Measurements from ENCODE around the gene XPR1. TPM values are rescaled to one million over a fixed set of nuclear protein-coding genes. Genes with fewer than 3 reads are reported as not detected.

XPR1 gene
- total RNA-seq, 1 experiment from 2014 or later: 19.9 TPM

DNA sequence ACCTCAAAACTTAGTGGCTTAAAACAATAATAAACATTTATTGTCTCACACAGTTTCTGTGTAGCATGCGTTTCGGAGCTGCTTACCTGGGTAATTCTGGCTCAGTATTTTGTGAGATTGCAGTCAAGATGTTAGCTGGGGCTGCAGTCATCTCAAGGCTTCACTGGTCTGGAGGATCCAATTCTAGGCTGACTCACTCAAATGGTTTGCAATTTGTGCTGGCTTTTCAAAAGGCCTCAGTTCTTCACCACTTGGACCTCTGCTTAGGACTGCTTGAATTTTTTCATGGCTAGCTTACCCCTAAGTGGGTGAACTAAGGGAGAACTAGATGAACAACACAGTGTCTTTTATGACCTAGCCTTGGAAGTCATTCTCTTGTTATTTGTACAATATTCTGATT lies 21.0 kb downstream of the XPR1 start:
- H3K4me3 ChIP-seq (replicated peaks in 1 of 2; ENCODE audit: low read depth in 1 of 2, low read length in 2 of 2): no peak overlapping the region
- BruUV-seq (replicated peaks): no TSS peak
- no peaks in the 10 kb centered on the region for H3K36me3 ChIP-seq (ENCODE audit: control insufficient read depth in 1 of 2, insufficient read depth in 2 of 2, low read length in 2 of 2)
- DNase-seq (ENCODE audit: low read depth, low spot score) (no peak), ATAC-seq (no peak)
- intact Hi-C loops (cut with micrococcal nuclease): no loop called here
- CTCF ChIA-PET: no interaction called here
- no peak overlapping the region for H3K9ac ChIP-seq (ENCODE audit: low read length)
- RAD21 ChIA-PET (ENCODE audit: low non-redundant PET in 1 of 2, low total read pairs in 2 of 2, uncharacterized antibody in 2 of 2, unreplicated experiment in 2 of 2): no interaction called here
- H3K79me2 ChIP-seq (ENCODE audit: insufficient read depth, low read length): peaks cover 4% of the 10 kb centered on the region; the same call in 1 of the 2 replicates
- H3K4me1 ChIP-seq (ENCODE audit: control insufficient read depth in 1 of 2, insufficient read depth in 2 of 2, low read length in 2 of 2): no peaks in the 10 kb centered on the region
- H3K27me3 ChIP-seq (ENCODE audit: insufficient read depth, low read length): no peaks in the 10 kb centered on the region
- H3K9me2 ChIP-seq (ENCODE audit: insufficient read depth): no peaks in the 10 kb centered on the region
- POLR2A ChIA-PET: no interaction called here
- no peaks in the 10 kb centered on the region for H4K20me1 ChIP-seq (ENCODE audit: insufficient read depth)
- H3K4me2 ChIP-seq (ENCODE audit: low read length): no peak overlapping the region
- H3K9me3 ChIP-seq (ENCODE audit: control insufficient read depth in 1 of 2, insufficient read depth in 1 of 2, low read depth in 1 of 2, low read length in 2 of 2): no peaks in the 10 kb centered on the region; a peak in 1 of 4 replicates
- no peak overlapping the region for H3K27ac ChIP-seq (ENCODE audit: low read depth, low read length)
- TF ChIP-seq POLR2AphosphoS5 (IDR thresholded peaks at IDR 0.05; ENCODE audit: low read depth, low read length) (no peak), RAD21 (IDR thresholded peaks at IDR 0.05; ENCODE audit: low read depth) (no peak), EZH2phosphoT487 (IDR thresholded peaks at IDR 0.05; ENCODE audit: borderline replicate concordance) (no peak), CBX3 (IDR thresholded peaks at IDR 0.05; ENCODE audit: low read depth) (no peak), YY1 (IDR thresholded peaks at IDR 0.05; ENCODE audit: extremely low read depth, insufficient replicate concordance, low read depth, low read length) (no peak), FOSL1 (IDR thresholded peaks at IDR 0.05; ENCODE audit: low read depth) (no peak), SIN3A (IDR thresholded peaks at IDR 0.05; ENCODE audit: low read depth) (no peak), CEBPB (IDR thresholded peaks at IDR 0.05; ENCODE audit: low read depth) (no peak), ZNF274 (IDR thresholded peaks at IDR 0.05; ENCODE audit: low read depth, low read length) (no peak), ZFX (IDR thresholded peaks at IDR 0.05) (no peak), JUND (IDR thresholded peaks at IDR 0.05) (no peak), TCF7L2 (IDR thresholded peaks at IDR 0.05; ENCODE audit: borderline replicate concordance, extremely low read depth, insufficient read depth, insufficient read length) (no peak), SRF (IDR thresholded peaks at IDR 0.05; ENCODE audit: low read depth) (no peak)
- TF ChIP-seq, protein P1, sequence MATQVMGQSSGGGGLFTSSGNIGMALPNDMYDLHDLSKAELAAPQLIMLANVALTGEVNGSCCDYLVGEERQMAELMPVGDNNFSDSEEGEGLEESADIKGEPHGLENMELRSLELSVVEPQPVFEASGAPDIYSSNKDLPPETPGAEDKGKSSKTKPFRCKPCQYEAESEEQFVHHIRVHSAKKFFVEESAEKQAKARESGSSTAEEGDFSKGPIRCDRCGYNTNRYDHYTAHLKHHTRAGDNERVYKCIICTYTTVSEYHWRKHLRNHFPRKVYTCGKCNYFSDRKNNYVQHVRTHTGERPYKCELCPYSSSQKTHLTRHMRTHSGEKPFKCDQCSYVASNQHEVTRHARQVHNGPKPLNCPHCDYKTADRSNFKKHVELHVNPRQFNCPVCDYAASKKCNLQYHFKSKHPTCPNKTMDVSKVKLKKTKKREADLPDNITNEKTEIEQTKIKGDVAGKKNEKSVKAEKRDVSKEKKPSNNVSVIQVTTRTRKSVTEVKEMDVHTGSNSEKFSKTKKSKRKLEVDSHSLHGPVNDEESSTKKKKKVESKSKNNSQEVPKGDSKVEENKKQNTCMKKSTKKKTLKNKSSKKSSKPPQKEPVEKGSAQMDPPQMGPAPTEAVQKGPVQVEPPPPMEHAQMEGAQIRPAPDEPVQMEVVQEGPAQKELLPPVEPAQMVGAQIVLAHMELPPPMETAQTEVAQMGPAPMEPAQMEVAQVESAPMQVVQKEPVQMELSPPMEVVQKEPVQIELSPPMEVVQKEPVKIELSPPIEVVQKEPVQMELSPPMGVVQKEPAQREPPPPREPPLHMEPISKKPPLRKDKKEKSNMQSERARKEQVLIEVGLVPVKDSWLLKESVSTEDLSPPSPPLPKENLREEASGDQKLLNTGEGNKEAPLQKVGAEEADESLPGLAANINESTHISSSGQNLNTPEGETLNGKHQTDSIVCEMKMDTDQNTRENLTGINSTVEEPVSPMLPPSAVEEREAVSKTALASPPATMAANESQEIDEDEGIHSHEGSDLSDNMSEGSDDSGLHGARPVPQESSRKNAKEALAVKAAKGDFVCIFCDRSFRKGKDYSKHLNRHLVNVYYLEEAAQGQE (IDR thresholded peaks at IDR 0.05; ENCODE audit: low read depth): no peak
- TF ChIP-seq, protein P2, sequence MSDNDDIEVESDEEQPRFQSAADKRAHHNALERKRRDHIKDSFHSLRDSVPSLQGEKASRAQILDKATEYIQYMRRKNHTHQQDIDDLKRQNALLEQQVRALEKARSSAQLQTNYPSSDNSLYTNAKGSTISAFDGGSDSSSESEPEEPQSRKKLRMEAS (IDR thresholded peaks at IDR 0.05): no peak
- TF ChIP-seq, protein P3, sequence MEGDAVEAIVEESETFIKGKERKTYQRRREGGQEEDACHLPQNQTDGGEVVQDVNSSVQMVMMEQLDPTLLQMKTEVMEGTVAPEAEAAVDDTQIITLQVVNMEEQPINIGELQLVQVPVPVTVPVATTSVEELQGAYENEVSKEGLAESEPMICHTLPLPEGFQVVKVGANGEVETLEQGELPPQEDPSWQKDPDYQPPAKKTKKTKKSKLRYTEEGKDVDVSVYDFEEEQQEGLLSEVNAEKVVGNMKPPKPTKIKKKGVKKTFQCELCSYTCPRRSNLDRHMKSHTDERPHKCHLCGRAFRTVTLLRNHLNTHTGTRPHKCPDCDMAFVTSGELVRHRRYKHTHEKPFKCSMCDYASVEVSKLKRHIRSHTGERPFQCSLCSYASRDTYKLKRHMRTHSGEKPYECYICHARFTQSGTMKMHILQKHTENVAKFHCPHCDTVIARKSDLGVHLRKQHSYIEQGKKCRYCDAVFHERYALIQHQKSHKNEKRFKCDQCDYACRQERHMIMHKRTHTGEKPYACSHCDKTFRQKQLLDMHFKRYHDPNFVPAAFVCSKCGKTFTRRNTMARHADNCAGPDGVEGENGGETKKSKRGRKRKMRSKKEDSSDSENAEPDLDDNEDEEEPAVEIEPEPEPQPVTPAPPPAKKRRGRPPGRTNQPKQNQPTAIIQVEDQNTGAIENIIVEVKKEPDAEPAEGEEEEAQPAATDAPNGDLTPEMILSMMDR (IDR thresholded peaks at IDR 0.05 in 2 of 3, conservative IDR thresholded peaks at IDR 0.05 in 1 of 3; ENCODE audit: borderline replicate concordance in 1 of 3, insufficient read depth in 1 of 3, low read depth in 2 of 3, low read length in 2 of 3): no peak
- H2AFZ ChIP-seq (ENCODE audit: low read depth, low read length, poor library complexity, severe bottlenecking): no peak overlapping the region

All from HCT116 (cell line).